HCT116 (cell line): ENCODE results near the gene AMDHD2. TPM values are rescaled to one million over a fixed set of nuclear protein-coding genes. Genes with fewer than 3 reads are reported as not detected.
A peak's percentile ranks its signal among the peaks of the same experiment; 100 is the strongest.

ENCODE experiments used
- ATAC-seq: fragments of 200-7000 bp; cut with Tn5 transposase; 2 replicates; pipeline ENCODE4 v1.9.1; 2020; ENCODE audit warnings: mild to moderate bottlenecking, moderate library complexity
- BruUV-seq: library from RNA; stranded (reverse); fragments of 400-500 nt; replicated peaks from 2 replicates; lab custom pipeline; 2021; lab: Mats Ljungman, UMichigan
- CTCF ChIA-PET: fragments of 300-600 bp; sonication (Branson Sonifier 250); formaldehyde crosslinking; loops from one replicate; lab custom pipeline; 2021; ENCODE audit warnings: antibody characterized with exemption; lab: Charles Lee
- POLR2A ChIA-PET: fragments of 300-600, 350-600 bp; sonication (Branson Sonifier 250); formaldehyde crosslinking; loops from one replicate; lab custom pipeline; 2021; ENCODE audit warnings: antibody characterized with exemption; lab: Charles Lee
- RAD21 ChIA-PET, 2 experiments: fragments of 300-600 bp; sonication (Branson Sonifier 250); formaldehyde crosslinking; loops; one replicate each; lab custom pipeline; 2023; ENCODE audit warnings: low total read pairs in 2 of 2; ENCODE audit not compliant: uncharacterized antibody in 2 of 2, unreplicated experiment in 2 of 2, low non-redundant PET in 1 of 2; lab: Charles Lee
- DNase-seq: peaks from one replicate; pipeline ENCODE4 v3.0.0-alpha.2; 2010; ENCODE audit warnings: low read depth, low spot score
- H2AFZ ChIP-seq: fragments of 200-600 bp; shearing (Covaris generic), sonication (generic); 2 replicates; pipeline ENCODE4 v1.6.1; 2017; ENCODE audit warnings: low read depth, mixed run types, mixed read lengths, antibody characterized with exemption, low read length; ENCODE audit not compliant: poor library complexity, severe bottlenecking
- H3K27ac ChIP-seq: 2 replicates; pipeline ENCODE4 v1.5.1; 2012; ENCODE audit warnings: low read depth, low read length
- H3K27me3 ChIP-seq: fragments of 200-600 bp; sonication (generic); 2 replicates; pipeline ENCODE4 v1.6.1; 2016; ENCODE audit warnings: mixed run types, low read length, mixed read lengths; ENCODE audit not compliant: insufficient read depth
- H3K36me3 ChIP-seq, 2 experiments: fragments of 200-500 bp in 1 of 2; fragments of 200-600 bp in 1 of 2; sonication (Bioruptor generic) in 1 of 2; sonication (generic) in 1 of 2; 2 replicates each; pipeline versions ENCODE4 v1.5.1 to v1.6.1; 2014 to 2016; ENCODE audit warnings: low read length in 2 of 2, inconsistent platforms in 1 of 2, mixed read lengths in 1 of 2, mixed run types in 1 of 2; ENCODE audit not compliant: insufficient read depth in 2 of 2, control insufficient read depth in 1 of 2
- H3K4me1 ChIP-seq, 2 experiments: fragments of 200-600 bp in 1 of 2; sonication (generic) in 1 of 2; 2 replicates each; pipeline versions ENCODE4 v1.5.1 to v1.6.1; 2012 to 2017; ENCODE audit warnings: low read length in 2 of 2, inconsistent platforms in 1 of 2, mild to moderate bottlenecking in 1 of 2, mixed read lengths in 1 of 2, mixed run types in 1 of 2, moderate library complexity in 1 of 2; ENCODE audit not compliant: insufficient read depth in 2 of 2, control insufficient read depth in 1 of 2
- H3K4me2 ChIP-seq: fragments of 200-600 bp; sonication (generic); 2 replicates; pipeline ENCODE4 v1.6.1; 2017; ENCODE audit warnings: mixed run types, low read length, mixed read lengths
- H3K4me3 ChIP-seq, 2 experiments: fragments of 200-600 bp in 1 of 2; sonication (generic) in 1 of 2; replicated peaks in 1 of 2; 2 replicates each; pipeline ENCODE4 v1.5.1; 2011 to 2016; ENCODE audit warnings: low read length in 2 of 2, control low read depth in 1 of 2, low read depth in 1 of 2, mild to moderate bottlenecking in 1 of 2, mixed read lengths in 1 of 2, mixed run types in 1 of 2
- H3K79me2 ChIP-seq: fragments of 200-600 bp; sonication (generic); 2 replicates; pipeline ENCODE4 v1.6.1; 2017; ENCODE audit warnings: mild to moderate bottlenecking, mixed run types, low read length, moderate library complexity, mixed read lengths; ENCODE audit not compliant: insufficient read depth
- H3K9ac ChIP-seq: fragments of 200-600 bp; sonication (generic); 2 replicates; pipeline ENCODE4 v1.6.1; 2016; ENCODE audit warnings: low read length, mixed read lengths
- H3K9me2 ChIP-seq: fragments of 200-600 bp; sonication (generic), shearing (Covaris generic); 2 replicates; pipeline ENCODE4 v1.6.1; 2017; ENCODE audit warnings: mixed run types, mild to moderate bottlenecking, moderate library complexity; ENCODE audit not compliant: insufficient read depth
- H3K9me3 ChIP-seq, 2 experiments: fragments of 200-500 bp in 1 of 2; fragments of 200-600 bp in 1 of 2; sonication (Bioruptor generic) in 1 of 2; sonication (generic) in 1 of 2; 2 replicates each; pipeline ENCODE4 v1.6.1; 2014 to 2017; ENCODE audit warnings: low read length in 2 of 2, mixed read lengths in 2 of 2, inconsistent platforms in 1 of 2, low read depth in 1 of 2, mild to moderate bottlenecking in 1 of 2, mixed run types in 1 of 2, moderate library complexity in 1 of 2; ENCODE audit not compliant: control insufficient read depth in 1 of 2, insufficient read depth in 1 of 2
- H4K20me1 ChIP-seq: fragments of 200-600 bp; sonication (generic), shearing (Covaris generic); 2 replicates; pipeline ENCODE4 v1.6.1; 2017; ENCODE audit warnings: mixed run types, mild to moderate bottlenecking, moderate library complexity; ENCODE audit not compliant: insufficient read depth
- CEBPB ChIP-seq: IDR thresholded peaks from 2 replicates; pipeline ENCODE4 v1.6.1; 2012; ENCODE audit warnings: low read depth
- EZH2 ChIP-seq: fragments of 200-600 bp; sonication (generic); IDR thresholded peaks from 2 replicates; pipeline ENCODE4 v1.6.1; 2017; ENCODE audit warnings: antibody characterized with exemption, mixed run types
- EZH2phosphoT487 ChIP-seq: fragments of 200-600 bp; IDR thresholded peaks from 2 replicates; pipeline ENCODE4 v1.6.1; 2018; ENCODE audit warnings: antibody characterized with exemption, borderline replicate concordance
- FOSL1 ChIP-seq: IDR thresholded peaks from 2 replicates; pipeline ENCODE4 v1.6.1; 2012; ENCODE audit warnings: low read depth
- POLR2A ChIP-seq: IDR thresholded peaks from 2 replicates; pipeline ENCODE4 v1.7.0; 2011; ENCODE audit warnings: borderline replicate concordance; ENCODE audit not compliant: insufficient read depth, insufficient read length; ENCODE audit errors: extremely low read depth
- POLR2AphosphoS5 ChIP-seq: IDR thresholded peaks from 2 replicates; pipeline ENCODE4 v1.6.1; 2011; ENCODE audit warnings: mild to moderate bottlenecking, low read depth, low read length, moderate library complexity
- RAD21 ChIP-seq: IDR thresholded peaks from 2 replicates; pipeline ENCODE4 v1.6.1; 2012; ENCODE audit warnings: low read depth, mild to moderate bottlenecking
- SIN3A ChIP-seq: IDR thresholded peaks from 2 replicates; pipeline ENCODE4 v1.6.1; 2012; ENCODE audit warnings: low read depth
- SP1 ChIP-seq: IDR thresholded peaks from 2 replicates; pipeline ENCODE4 v1.6.1; 2012; ENCODE audit warnings: low read depth
- TCF7L2 ChIP-seq: IDR thresholded peaks from 2 replicates; pipeline ENCODE4 v1.7.0; 2011; ENCODE audit warnings: borderline replicate concordance, inconsistent platforms; ENCODE audit not compliant: insufficient read depth, insufficient read length; ENCODE audit errors: extremely low read depth
- ZFX ChIP-seq: fragments of 450-650 bp; IDR thresholded peaks from 2 replicates; pipeline ENCODE4 v1.6.1; 2017
- ZNF274 ChIP-seq: fragments of 200-500 bp; sonication (Bioruptor generic); IDR thresholded peaks from 2 replicates; pipeline ENCODE4 v1.6.1; 2014; ENCODE audit warnings: mild to moderate bottlenecking, low read depth, low read length, inconsistent platforms
- intact Hi-C: fragments of 100-400 bp; cut with micrococcal nuclease; formaldehyde crosslinking; loops from 2 replicates; pipeline ENCODE4 v1.10.0; 2022
- total RNA-seq: library from RNA; stranded (reverse); gene quantifications from one replicate; pipeline ENCODE4 v1.2.1, GENCODE V29; 2021; ENCODE audit not compliant: unreplicated experiment
- TF ChIP-seq, protein P1 (sequence below): IDR thresholded peaks from 2 replicates; pipeline ENCODE4 v1.6.1; 2012
- TF ChIP-seq, protein P2 (sequence below): IDR thresholded peaks from 2 replicates; pipeline ENCODE4 v1.6.1; 2012
- TF ChIP-seq, protein P3 (sequence below): IDR thresholded peaks from 2 replicates; pipeline ENCODE4 v1.6.1; 2011; ENCODE audit warnings: mild to moderate bottlenecking, low read length, moderate library complexity; ENCODE audit not compliant: insufficient replicate concordance; ENCODE audit errors: extremely low read depth

AMDHD2 gene
- total RNA-seq, 1 experiment from 2014 or later = 42.9 TPM

DNA sequence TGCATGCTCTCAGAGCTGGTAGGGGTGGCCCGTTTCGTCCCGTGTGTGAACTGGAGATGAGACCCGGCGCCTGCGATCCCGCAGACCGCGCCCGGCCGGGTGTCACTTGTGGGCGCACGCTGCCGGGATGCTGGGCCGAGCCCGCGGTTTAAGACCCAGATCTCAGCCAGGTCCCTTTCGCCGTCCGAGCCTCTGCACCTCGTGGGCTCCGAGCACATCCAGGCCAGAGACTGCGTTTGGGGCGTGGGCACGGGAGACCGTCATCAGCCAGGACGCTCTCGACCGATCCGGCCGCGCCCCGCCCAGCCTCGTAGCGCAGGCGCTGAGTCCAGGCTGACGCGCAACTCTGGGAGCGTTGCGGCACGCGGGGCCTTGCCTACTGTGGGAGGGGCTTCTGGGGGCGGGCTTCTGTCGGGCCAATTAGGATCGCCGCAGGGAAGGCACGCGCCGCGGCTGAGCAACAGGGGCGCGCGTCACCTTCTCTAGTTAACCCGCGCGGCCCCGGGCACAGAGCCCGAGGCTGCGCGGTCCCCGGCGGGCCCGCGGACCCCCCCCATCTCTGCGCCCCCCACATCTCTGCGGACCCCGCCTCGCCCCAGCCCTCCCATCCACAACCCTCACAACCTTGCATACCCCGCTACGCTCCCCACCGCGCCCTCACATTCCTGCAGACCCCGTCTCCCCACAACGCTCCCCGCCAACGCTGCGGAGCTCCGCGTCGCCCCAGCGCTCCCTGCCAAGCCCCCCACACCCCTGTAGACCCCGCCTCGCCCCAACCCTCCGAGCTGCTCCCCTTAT, 11.7 kb downstream of the AMDHD2 start:
- H3K27ac ChIP-seq = peak overlapping the region; percentile 93
- H2AFZ ChIP-seq = no peak overlapping the region
- CTCF ChIA-PET = no interaction called here
- peak; percentile 89 for ATAC-seq
- TF ChIP-seq ZFX (peak; percentile 48; the same call in 1 of the 2 replicates), POLR2AphosphoS5 (peak; percentile 92), EZH2phosphoT487 (no peak), POLR2A (peak; percentile 73), SP1 (peak; percentile 84)
- TF ChIP-seq, protein P1, sequence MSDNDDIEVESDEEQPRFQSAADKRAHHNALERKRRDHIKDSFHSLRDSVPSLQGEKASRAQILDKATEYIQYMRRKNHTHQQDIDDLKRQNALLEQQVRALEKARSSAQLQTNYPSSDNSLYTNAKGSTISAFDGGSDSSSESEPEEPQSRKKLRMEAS = peak; percentile 92
- intact Hi-C loops = no loop called here
- H3K79me2 ChIP-seq = no peaks in the 10 kb centered on the region
- H3K9me3 ChIP-seq = no peaks in the 10 kb centered on the region
- H3K9me2 ChIP-seq = no peaks in the 10 kb centered on the region
- H3K4me2 ChIP-seq = peak overlapping the region; percentile 97
- no peaks in the 10 kb centered on the region for H4K20me1 ChIP-seq
- DNase-seq = peak; percentile 91
- no TSS peak for BruUV-seq
- H3K27me3 ChIP-seq = no peaks in the 10 kb centered on the region
- POLR2A ChIA-PET = interaction anchor here (1.4 kb wide), 1 partner anchor 12 kb away, joined by 6 read pairs; the partner anchor contains the start of gene AMDHD2
- peaks cover 3 to 15% of the 10 kb centered on the region in 2 experiments; a peak in 2 of 4 replicates for H3K36me3 ChIP-seq
- H3K9ac ChIP-seq = peak overlapping the region; percentile 86
- RAD21 ChIA-PET = interaction anchor here in 1 of 2 experiments (0.5 kb wide), 1 partner anchor 281 kb away, joined by 3 read pairs; the partner anchor contains the start of gene ECI1
- peaks cover 12 to 41% of the 10 kb centered on the region in 2 experiments for H3K4me1 ChIP-seq
- peak overlapping the region; percentile 53 to 67 for H3K4me3 ChIP-seq

DNA sequence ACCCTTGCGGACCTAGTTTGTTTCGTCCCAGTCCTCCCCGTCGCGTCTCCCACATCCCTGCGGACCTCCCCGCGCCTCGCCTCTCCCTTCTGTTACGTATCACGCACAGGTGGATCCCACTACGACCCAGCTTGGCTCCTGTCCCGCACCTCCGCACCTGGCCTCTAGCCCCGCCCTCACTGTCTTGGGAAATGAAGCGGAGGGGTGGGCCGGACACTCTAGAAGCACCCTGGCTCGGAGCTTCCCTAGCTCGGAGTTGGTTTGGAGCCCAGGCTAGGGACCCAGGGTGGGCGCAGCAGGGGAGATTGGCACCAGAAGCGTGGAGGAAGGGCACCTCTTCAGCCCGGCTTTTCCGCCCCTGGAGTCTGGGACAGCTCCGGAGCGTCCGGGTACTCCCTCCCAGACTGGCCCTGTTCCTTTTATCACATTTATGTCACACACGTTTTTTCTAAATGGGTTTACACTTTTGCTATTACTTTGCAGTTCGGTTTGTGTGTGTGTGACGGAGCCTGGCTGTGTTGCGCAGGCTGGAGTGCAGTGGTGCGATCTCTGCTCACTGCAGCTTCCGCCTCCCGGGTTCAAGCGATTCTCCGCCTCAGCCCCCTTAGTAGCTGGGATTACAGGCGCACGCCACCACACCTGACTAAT, 12.4 kb downstream of the AMDHD2 start:
- H3K79me2 ChIP-seq = no peaks in the 10 kb centered on the region
- H3K9ac ChIP-seq = peak overlapping the region; percentile 86
- BruUV-seq = TSS peak; percentile 58
- DNase-seq (peak; percentile 64), ATAC-seq (peak; percentile 52)
- peak overlapping the region; percentile 53 to 67 for H3K4me3 ChIP-seq
- H3K4me2 ChIP-seq = peak overlapping the region; percentile 97
- H2AFZ ChIP-seq = no peak overlapping the region
- H3K4me1 ChIP-seq = peaks cover 12 to 47% of the 10 kb centered on the region in 2 experiments
- H3K27me3 ChIP-seq = no peaks in the 10 kb centered on the region
- H3K9me2 ChIP-seq = no peaks in the 10 kb centered on the region
- no peaks in the 10 kb centered on the region for H4K20me1 ChIP-seq
- H3K36me3 ChIP-seq = peaks cover 3 to 14% of the 10 kb centered on the region in 2 experiments; a peak in 2 of 4 replicates
- CTCF ChIA-PET = no interaction called here
- POLR2A ChIA-PET = interaction anchor here (1.4 kb wide), 1 partner anchor 12 kb away, joined by 6 read pairs; the partner anchor contains the start of gene AMDHD2
- intact Hi-C loops = no loop called here
- no peaks in the 10 kb centered on the region for H3K9me3 ChIP-seq
- H3K27ac ChIP-seq = peak overlapping the region; percentile 93
- RAD21 ChIA-PET = no interaction called here
- TF ChIP-seq CEBPB (no peak), EZH2 (no peak), SIN3A (no peak), ZFX (no peak), RAD21 (no peak), POLR2A (no peak), FOSL1 (no peak), TCF7L2 (no peak), ZNF274 (no peak), EZH2phosphoT487 (no peak), SP1 (no peak)
- TF ChIP-seq, protein P2, sequence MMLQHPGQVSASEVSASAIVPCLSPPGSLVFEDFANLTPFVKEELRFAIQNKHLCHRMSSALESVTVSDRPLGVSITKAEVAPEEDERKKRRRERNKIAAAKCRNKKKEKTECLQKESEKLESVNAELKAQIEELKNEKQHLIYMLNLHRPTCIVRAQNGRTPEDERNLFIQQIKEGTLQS = no peak
- TF ChIP-seq, protein P3, sequence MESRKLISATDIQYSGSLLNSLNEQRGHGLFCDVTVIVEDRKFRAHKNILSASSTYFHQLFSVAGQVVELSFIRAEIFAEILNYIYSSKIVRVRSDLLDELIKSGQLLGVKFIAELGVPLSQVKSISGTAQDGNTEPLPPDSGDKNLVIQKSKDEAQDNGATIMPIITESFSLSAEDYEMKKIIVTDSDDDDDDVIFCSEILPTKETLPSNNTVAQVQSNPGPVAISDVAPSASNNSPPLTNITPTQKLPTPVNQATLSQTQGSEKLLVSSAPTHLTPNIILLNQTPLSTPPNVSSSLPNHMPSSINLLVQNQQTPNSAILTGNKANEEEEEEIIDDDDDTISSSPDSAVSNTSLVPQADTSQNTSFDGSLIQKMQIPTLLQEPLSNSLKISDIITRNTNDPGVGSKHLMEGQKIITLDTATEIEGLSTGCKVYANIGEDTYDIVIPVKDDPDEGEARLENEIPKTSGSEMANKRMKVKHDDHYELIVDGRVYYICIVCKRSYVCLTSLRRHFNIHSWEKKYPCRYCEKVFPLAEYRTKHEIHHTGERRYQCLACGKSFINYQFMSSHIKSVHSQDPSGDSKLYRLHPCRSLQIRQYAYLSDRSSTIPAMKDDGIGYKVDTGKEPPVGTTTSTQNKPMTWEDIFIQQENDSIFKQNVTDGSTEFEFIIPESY = no peak
